ENCODE measurements around the gene BABAM2.
A peak's percentile ranks its signal among the peaks of the same experiment; 100 is the strongest.

BABAM2 gene

GRCh38 chr2:28269019-28269784 is 378.7 kb downstream of the BABAM2 start:
- DNase-seq: no peak

DNA sequence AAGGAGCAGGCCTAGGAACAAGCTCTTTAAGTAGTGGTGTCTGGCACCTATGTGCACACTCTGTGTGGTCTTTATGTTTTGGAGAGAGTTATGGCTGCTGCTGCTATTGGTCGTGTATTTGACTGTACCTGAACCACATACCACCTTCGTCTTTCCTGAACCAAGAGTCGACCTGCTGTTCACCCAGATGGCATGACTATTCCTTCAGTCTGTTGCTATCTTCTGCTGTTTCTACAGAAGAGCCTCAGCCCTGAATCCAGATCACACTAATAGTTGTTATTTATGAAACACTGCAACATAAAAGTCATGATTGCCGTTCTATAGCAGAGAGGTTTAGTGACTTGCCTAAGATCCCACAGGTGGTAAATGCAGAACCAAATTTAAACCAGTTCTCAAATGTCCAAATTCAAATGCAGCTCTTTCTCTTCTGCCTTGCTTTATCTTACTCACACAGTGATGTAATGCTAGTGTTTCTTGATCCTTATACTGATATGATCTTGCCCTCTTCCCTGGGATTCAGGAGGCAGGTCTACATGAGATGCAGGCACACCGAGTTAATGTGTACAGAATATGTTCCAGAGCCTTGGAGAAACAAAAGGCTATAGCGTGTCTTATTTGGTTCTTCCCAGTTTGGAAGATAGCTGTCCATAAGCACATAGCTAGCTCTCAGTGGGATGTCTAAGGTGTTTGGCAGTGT is 380.1 kb downstream of the BABAM2 start:
- no peak for DNase-seq

DNA sequence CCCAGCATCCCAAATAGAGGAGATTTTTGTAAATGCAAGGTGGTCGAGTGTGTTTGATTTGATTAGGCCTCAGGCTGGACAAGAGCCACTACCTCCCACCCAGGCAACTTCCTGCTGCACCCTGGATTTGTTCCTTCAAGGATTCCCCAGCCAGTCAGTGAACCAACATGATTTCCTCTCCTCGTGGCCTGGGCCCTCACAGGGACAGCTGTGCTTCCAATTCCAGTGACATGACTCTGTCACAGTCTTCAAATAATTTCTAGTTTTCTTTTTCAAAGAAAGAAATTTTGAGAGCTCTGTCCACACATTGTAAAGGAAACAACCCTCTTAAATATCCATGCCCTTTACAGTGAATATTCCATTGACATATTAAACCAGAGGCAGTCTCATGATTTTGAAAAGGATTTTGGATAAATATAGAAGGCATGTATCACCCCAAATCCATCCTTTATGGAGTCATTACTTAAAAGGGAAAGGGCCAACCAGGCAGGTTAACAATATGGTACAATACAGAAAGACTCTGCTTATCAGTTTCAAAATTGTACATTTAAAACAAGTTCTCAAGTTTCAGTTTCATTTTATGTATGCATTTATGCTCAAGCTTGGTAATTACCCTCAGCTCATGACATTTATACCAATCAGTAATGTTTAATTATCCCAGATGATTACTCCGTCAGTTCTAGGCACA is 380.8 kb downstream of the BABAM2 start:
- DNase-seq: no peak

- DNase-seq: no peak
These were observed 381.4 kb downstream of the BABAM2 start for GRCh38 chr2:28271919-28272250.

- DNase-seq: no peak
These were observed 383.2 kb downstream of the BABAM2 start for GRCh38 chr2:28273751-28274150.

DNA sequence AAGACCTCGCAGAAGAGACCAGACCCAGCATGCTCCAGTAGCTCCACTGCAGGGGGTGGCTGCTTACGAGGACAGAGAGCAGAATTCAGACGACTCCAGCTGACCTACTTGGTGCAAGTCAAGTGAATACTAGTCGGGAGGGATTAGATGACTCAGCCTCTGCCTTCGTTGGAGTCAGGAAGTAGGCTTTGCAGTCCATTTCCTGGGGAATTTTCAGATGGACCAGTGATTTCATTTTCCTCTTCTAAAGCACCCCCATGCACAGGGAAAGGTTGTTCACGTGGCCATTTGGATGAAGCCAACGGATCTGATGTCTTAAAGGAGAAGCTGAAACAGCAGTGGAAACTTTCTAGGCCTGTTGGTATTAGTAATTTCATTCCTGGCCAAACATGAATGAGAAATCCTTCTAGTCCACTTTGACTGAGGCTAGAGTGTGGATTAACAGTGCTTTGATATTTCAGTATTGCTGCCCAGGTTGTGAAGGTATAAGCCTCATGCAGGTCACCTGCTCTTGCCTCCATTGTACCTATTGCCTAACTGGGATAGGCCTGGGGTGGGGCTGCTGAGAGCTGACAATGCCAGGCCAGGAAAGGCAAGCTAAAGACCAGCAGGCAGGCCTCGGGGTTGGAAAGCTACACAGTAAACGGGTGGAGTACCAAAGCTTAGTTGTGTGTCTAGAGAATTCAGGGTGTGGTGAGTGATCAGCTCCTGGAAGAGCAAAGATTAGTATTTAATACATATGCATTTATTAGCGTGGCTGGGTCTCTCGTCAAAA is 384.6 kb downstream of the BABAM2 start:
- DNase-seq: peak; percentile 21

- no peak for DNase-seq
These were observed 385.6 kb downstream of the BABAM2 start for GRCh38 chr2:28276076-28276618.

DNA sequence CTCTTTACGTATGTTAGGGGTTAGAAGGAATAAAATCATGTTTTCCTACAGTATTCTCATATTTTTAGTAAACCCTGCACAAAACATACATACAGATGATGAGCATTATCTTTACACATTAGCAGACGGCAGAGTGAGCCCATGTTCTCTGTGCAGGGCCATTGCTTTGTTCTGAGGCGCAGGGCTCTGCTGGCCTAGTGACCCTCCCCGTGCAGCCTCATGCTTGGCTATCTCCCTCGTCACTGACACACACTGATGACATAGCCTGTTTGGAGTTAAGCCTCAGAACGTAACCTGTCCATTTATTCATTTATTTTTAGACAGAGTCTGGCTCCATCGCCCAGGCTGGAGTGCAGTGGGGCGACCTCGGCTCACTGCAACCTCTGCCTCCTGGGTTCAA is 386.3 kb downstream of the BABAM2 start:
- DNase-seq: no peak

- DNase-seq: peak; percentile 87
These were observed 386.9 kb downstream of the BABAM2 start for GRCh38 chr2:28277466-28277865.

DNA sequence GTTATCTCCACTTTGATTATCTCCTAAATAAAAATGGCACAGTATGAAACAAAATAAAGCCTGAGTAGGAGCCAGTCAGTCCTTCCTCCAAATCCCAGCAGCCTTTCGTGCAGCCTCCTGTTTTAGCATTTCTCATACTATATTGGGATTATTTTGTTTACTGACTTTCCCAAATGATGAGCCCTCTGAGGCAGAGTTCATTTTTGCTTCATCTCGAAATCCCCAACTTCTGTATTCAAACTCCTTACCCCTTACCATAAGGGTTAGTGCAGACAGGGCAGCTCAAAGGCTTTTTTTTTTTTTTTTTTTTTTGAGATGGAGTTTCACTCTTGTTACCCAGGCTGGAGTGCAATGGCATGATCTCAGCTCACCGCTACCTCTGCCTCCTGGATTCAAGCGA is 388.8 kb downstream of the BABAM2 start:
- DNase-seq: no peak

GRCh38 chr2:28280619-28281018 is 390.1 kb downstream of the BABAM2 start:
- DNase-seq: no peak

GRCh38 chr2:28281739-28282138 is 391.2 kb downstream of the BABAM2 start:
- no peak for DNase-seq

GRCh38 chr2:28282248-28282647 is 391.7 kb downstream of the BABAM2 start:
- no peak for DNase-seq

DNA sequence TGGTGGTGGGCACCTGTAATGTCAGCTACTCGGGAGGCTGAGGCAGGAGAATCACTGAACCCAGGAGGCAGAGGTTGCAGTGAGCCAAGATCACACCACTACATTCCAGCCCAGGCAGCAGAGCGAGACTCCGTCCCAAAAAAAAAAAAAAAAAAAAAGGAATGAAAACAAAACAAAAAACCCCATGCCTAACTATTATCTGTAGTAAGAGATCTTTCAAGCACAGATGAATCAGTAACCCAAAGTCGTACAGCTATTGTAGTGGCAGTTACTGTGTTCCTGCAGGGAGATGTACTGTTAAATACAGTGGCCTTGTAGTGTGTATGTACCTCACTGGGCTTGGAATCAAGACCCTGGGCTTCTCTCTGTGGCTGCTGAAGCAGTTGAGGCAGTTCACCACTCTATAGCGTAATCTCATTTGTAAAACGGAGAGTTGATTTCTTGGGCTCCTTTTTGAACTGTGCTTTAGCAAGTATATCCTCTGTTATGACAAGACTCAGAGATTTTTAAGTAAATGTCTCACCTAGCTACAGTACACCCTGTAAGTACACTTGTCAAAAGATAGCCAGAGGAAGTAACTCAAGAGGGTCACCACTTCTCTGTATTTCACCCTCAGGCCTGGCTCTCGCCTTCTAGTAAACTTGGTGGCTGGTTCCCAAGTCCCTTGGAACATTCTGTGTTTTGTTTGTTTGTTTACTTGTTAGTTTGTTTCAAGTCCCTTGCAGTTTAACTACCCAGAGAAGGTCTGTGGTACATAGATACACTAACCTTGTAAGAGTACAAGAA is 392.5 kb downstream of the BABAM2 start:
- DNase-seq: no peak

GRCh38 chr2:28283861-28284260 is 393.3 kb downstream of the BABAM2 start:
- no peak for DNase-seq

- no peak for DNase-seq
These were observed 396.1 kb downstream of the BABAM2 start for GRCh38 chr2:28286678-28287077.

- no peak for DNase-seq
These were observed 396.9 kb downstream of the BABAM2 start for GRCh38 chr2:28287256-28287915.

- DNase-seq: no peak
These were observed 398.1 kb downstream of the BABAM2 start for GRCh38 chr2:28288620-28289019.

GRCh38 chr2:28291811-28292440 is 401.4 kb downstream of the BABAM2 start:
- DNase-seq: no peak

DNA sequence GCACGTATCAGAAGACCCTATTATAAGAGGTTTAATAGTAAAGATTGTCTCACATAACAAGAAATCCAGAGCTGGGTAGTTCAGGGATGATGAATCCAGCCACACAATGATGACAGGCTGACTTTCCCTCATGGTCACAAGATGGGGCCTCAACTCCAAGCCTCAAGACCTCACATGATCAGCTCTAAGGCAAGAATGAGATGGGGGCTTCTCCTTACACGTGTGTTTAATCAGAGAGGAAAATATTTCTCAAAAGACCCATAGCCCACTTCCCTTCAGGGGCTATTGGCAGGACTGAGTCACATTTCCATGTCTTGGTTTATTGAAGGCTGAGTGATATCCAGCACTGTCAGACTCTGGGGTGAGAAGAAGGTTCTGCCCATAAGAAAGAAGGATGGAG is 402.0 kb downstream of the BABAM2 start:
- no peak for DNase-seq

GRCh38 chr2:28293416-28293815 is 402.9 kb downstream of the BABAM2 start:
- DNase-seq: no peak
